GM19193 (cell line): Measurements from ENCODE around the gene CASP8.

Experiments used
- POLR2A ChIP-seq: IDR thresholded peaks from 4 replicates; pipeline ENCODE4 v1.6.1; 2011; ENCODE audit not compliant: insufficient read depth, insufficient read length; ENCODE audit errors: extremely low read depth

Gene CASP8

DNA sequence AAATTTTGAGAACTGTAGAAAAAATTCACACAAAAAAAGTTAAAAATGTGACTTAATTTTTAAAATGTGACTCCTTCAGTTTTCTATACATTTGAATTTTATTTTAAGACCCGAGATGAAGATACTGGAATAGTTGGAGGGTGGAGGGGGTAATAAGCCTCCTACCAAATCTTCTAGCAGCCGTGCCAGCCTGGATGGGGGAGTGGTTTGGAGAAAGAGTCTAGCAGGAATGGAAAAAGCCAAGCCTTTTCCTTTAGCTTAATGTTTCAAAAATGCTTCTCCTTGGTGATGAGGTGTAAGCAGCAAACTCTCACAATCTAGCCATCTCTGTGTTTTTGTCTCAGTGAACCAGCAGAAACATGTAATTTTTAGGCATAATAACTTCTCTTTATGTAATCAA lies 14.7 kb downstream of the CASP8 start:
- no peak for TF ChIP-seq POLR2A

DNA sequence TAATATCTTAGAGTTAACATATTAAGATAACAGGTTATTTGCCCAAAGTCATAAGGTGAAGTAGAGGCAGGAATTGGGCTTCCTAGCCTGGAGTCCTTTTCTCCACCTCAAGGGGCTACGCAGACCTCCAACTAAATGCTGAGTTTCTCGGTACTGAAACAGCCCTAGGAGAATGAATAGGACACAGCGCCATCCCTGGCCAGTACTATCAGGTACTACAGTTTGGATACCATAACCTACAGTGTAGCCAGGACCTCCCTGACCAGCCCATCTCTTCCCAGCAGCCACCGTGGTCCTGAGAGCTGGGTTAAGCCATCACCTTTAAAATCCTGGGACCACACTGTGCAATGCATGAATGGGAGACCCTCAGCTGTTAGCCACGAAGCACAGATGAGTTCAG lies 15.7 kb downstream of the CASP8 start:
- TF ChIP-seq POLR2A: no peak

DNA sequence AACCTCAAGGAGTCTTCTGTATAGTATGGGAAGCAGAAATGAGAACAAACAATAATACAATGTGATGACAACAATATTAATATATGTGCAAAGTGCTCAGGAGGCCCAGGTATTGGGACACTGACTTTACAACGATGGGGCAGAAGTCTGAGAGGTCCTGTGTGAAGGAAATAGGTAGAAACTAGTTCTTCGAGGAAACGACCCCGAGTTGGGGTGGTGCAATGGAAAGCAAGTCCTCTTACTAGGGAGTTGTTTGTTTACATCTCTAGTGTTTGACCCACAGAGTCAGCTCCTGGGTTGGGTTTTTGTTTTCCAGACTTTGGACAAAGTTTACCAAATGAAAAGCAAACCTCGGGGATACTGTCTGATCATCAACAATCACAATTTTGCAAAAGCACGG lies 16.2 kb downstream of the CASP8 start:
- no peak for TF ChIP-seq POLR2A

DNA sequence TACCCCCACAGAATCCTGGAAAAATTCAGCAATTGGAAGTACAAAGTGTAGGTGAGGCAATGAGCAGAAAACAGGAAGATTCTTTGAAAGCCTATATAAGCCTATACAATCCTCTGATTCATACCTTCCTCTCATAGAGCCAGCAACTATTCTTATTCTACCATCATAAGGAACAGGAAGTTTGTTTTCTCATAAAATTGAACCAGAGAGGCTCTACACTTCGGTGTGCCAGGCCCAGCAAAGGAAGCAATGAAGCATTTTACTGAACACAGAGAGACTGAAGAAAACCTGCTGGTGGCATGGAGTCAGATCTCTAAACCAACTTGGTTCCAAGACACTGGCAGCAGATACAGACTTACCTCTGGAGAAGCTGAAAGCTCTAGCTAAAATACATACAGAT lies 18.7 kb downstream of the CASP8 start:
- no peak for TF ChIP-seq POLR2A

GRCh38 chr2:201280191-201281040 lies 20.1 kb downstream of the CASP8 start:
- no peak for TF ChIP-seq POLR2A

- TF ChIP-seq POLR2A: no peak
These were observed 25.2 kb downstream of the CASP8 start for GRCh38 chr2:201285499-201285898.

- TF ChIP-seq POLR2A: no peak
These were observed 38.2 kb downstream of the CASP8 start for GRCh38 chr2:201298462-201299052.

DNA sequence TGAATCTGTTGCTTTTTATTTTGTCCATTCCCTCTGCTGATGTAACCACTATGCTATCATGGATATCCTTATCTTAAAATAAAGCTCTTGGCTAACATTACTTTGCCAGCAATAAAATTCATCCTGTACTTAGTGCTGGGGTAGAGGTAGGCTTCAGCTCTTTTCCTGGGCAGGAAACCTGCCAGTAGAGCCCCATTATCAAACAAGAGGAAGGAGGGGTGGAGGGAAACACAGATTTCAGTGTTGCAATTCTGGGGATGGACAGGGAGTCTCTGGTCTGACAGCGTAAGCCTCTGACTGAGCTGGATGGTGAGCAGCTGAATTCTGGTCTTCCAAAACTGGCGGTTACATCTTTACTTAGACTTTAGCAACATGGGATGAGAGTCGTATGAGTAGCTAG lies 47.5 kb downstream of the CASP8 start:
- TF ChIP-seq POLR2A: no peak

GRCh38 chr2:201308914-201309313 lies 48.6 kb downstream of the CASP8 start:
- TF ChIP-seq POLR2A: no peak

DNA sequence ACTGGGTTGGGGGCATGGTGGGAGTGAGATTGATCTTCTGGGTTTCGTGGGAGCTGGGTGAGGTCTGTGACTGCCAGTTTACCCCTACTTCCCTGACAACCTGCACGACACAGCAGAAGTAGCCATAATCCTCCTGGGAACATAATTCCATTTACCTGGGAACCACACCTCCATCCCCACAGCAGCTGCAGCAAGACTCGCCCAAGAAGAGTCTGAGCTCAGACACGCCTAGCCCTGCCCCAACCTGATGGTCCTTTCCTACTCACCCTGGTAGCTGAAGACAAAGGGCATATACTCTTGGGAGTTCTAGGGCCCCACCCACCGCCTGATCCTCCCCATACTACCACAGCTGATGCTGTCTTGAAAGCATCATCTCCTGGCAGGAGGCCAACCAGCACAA lies 53.0 kb downstream of the CASP8 start:
- TF ChIP-seq POLR2A: no peak

DNA sequence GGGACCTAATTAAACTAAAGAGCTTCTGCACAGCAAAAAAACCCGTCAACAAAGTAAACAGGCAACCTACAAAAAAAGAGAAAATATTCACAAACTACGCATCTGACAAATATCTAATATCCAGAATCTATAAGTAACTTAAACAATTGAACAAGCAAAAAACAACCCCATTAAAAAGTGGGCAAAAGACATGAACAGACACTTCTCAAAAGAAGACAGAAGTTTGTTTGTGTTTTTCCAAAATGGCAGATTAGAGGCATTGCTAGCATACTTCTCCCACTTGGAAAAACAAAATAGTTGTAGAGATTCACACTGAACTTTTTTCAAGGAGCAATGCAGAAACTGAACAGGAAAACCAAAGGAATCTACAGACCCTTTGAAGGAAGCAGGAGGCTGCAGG lies 59.2 kb downstream of the CASP8 start:
- no peak for TF ChIP-seq POLR2A

DNA sequence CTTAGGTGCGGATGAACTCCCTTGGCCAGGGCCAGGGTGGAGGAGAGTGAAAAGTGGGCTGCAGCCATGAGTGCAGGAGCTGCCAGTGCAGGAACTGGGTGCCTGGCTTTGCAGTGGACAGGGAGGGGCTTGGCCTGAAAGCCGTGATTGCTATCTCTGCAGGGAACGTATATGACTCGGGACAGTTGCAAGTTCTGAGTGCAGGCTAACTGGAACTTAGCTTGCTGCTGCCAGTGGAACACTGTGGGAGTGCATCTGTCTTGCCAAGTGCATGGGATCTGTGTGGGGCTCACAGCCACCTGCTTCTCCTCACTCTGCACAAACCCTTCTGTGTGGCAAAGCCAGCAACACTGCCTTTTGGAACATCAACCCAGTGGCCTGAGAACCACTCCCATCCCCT lies 59.9 kb downstream of the CASP8 start:
- TF ChIP-seq POLR2A: no peak

- TF ChIP-seq POLR2A: no peak
These were observed 60.4 kb downstream of the CASP8 start for GRCh38 chr2:201320701-201321100.

- TF ChIP-seq POLR2A: no peak
These were observed 62.4 kb downstream of the CASP8 start for GRCh38 chr2:201322772-201323171.

GRCh38 chr2:201327678-201328077 lies 67.3 kb downstream of the CASP8 start:
- TF ChIP-seq POLR2A: no peak

DNA sequence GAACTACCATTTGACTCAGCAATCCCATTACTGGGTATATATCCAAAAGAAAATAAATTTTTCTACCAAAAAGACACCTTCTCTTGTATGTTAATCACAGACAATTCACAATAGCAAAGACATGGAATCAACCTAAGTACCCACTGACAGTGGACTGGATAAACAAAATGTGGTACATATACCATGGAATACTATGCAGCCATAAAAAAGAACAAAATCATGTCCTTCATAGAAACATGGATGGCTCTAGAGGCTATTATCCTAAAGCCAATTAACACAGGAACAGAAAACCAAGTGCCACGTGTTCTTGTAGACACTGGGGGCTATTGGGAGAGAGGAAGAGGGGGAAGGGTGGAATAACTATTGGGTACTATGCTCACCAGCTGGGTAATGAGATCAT lies 69.1 kb downstream of the CASP8 start:
- no peak for TF ChIP-seq POLR2A
